ENCODE results near the gene LDLRAD4. TPM values are rescaled to one million over a fixed set of nuclear protein-coding genes. Genes with fewer than 3 reads are reported as not detected.

The LDLRAD4 gene
- total RNA-seq (2021) = 1.2 and 1.7 TPM in 2 replicates
- percentile 20 among the genes with signal in this experiment for Bru-seq, nascent RNA
- percentile 22 among the genes with signal in this experiment for BruChase-seq, experiment 1, labeled RNA remaining after a 2-hour chase
- BruChase-seq, experiment 2, labeled RNA remaining after a 6-hour chase = percentile 14 among the genes with signal in this experiment
- long read RNA-seq, partial matches to known transcripts = 0 of 1 reads
- long read RNA-seq, other reads (novel, unspliced or antisense) = 1 of 1 reads

GRCh38 chr18:13218368-13218991, at the start of gene LDLRAD4:
Gene LDLRAD4, plus strand, starts transcription at chr18:13218760.
- no peak within 1 kb of the TSS for H2AFZ ChIP-seq
- ChIA-PET POLR2A (ENCODE audit: unreplicated experiment) (no interaction called here), CTCF (no interaction called here)
- H3K9me2 ChIP-seq (ENCODE audit: insufficient read depth) = no peaks in the 10 kb centered on the region
- no peaks in the 10 kb centered on the region for H3K9me3 ChIP-seq (ENCODE audit: insufficient read depth, low read depth)
- no peak for DNase-seq
- no TSS peak for BruUV-seq (replicated peaks)
- H3K4me2 ChIP-seq = no peak within 1 kb of the TSS
- peaks cover 65% of the 10 kb centered on the region for H3K27me3 ChIP-seq (ENCODE audit: insufficient read depth, low read depth)
- no peak within 1 kb of the TSS for H3K4me3 ChIP-seq
- intact Hi-C loops (cut with micrococcal nuclease; ENCODE audit: unreplicated experiment) = no loop called here
- H4K20me1 ChIP-seq (ENCODE audit: insufficient read depth) = no peaks in the 10 kb centered on the region
- no peak within 1 kb of the TSS for H3K27ac ChIP-seq
- no peak for TF ChIP-seq EZH2 (IDR thresholded peaks at IDR 0.05; ENCODE audit: low read depth)
- no peak for TF ChIP-seq CTCF (conservative IDR thresholded peaks at IDR 0.05)
- H3K79me2 ChIP-seq (ENCODE audit: low read depth) = no peaks in the 10 kb centered on the region
- H3K36me3 ChIP-seq (ENCODE audit: low read depth) = no peaks in the 10 kb centered on the region
- H3F3A ChIP-seq (ENCODE audit: insufficient read depth, low read depth) = no peaks in the 10 kb centered on the region
- H3K4me1 ChIP-seq (replicated peaks; ENCODE audit: insufficient read depth) = no peaks in the 10 kb centered on the region

- Histone ChIP-seq H3K36me3 (ENCODE audit: low read depth) (no peaks in the 10 kb centered on the region), H4K20me1 (ENCODE audit: insufficient read depth) (no peaks in the 10 kb centered on the region), H3F3A (ENCODE audit: insufficient read depth, low read depth) (no peaks in the 10 kb centered on the region), H3K4me2 (no peak overlapping the region), H2AFZ (no peak overlapping the region), H3K4me3 (no peak overlapping the region), H3K27ac (no peak overlapping the region), H3K27me3 (ENCODE audit: insufficient read depth, low read depth) (peaks cover 22% of the 10 kb centered on the region), H3K9me2 (ENCODE audit: insufficient read depth) (no peaks in the 10 kb centered on the region), H3K79me2 (ENCODE audit: low read depth) (no peaks in the 10 kb centered on the region), H3K9me3 (ENCODE audit: insufficient read depth, low read depth) (no peaks in the 10 kb centered on the region), H3K4me1 (replicated peaks; ENCODE audit: insufficient read depth) (no peaks in the 10 kb centered on the region)
- DNase-seq = no peak
- no peak for TF ChIP-seq EZH2 (IDR thresholded peaks at IDR 0.05; ENCODE audit: low read depth)
- POLR2A ChIA-PET (ENCODE audit: unreplicated experiment) = no interaction called here
- CTCF ChIA-PET = interaction anchor here (0.5 kb wide), 1 partner anchor 14 kb away, joined by 3 read pairs; no protein-coding TSS in a partner anchor
- intact Hi-C loops (cut with micrococcal nuclease; ENCODE audit: unreplicated experiment) = no loop called here
- BruUV-seq (replicated peaks) = no TSS peak
Measured at GRCh38 chr18:13173578-13174145, 44.9 kb upstream of the LDLRAD4 start.

- intact Hi-C loops (cut with micrococcal nuclease; ENCODE audit: unreplicated experiment) = no loop called here
- H2AFZ ChIP-seq = no peak overlapping the region
- H3K27me3 ChIP-seq (ENCODE audit: insufficient read depth, low read depth) = peaks cover 24% of the 10 kb centered on the region
- no peak overlapping the region for H3K4me2 ChIP-seq
- TF ChIP-seq EZH2 (IDR thresholded peaks at IDR 0.05; ENCODE audit: low read depth) = no peak
- TF ChIP-seq CTCF (conservative IDR thresholded peaks at IDR 0.05) = no peak
- POLR2A ChIA-PET (ENCODE audit: unreplicated experiment) = no interaction called here
- H3K4me3 ChIP-seq = no peak overlapping the region
- H3K79me2 ChIP-seq (ENCODE audit: low read depth) = no peaks in the 10 kb centered on the region
- no peak overlapping the region for H3K27ac ChIP-seq
- BruUV-seq (replicated peaks) = no TSS peak
- no peaks in the 10 kb centered on the region for H3F3A ChIP-seq (ENCODE audit: insufficient read depth, low read depth)
- H3K9me2 ChIP-seq (ENCODE audit: insufficient read depth) = no peaks in the 10 kb centered on the region
- no peak for DNase-seq
- no peaks in the 10 kb centered on the region for H4K20me1 ChIP-seq (ENCODE audit: insufficient read depth)
- no peaks in the 10 kb centered on the region for H3K9me3 ChIP-seq (ENCODE audit: insufficient read depth, low read depth)
- H3K4me1 ChIP-seq (replicated peaks; ENCODE audit: insufficient read depth) = no peaks in the 10 kb centered on the region
- no peaks in the 10 kb centered on the region for H3K36me3 ChIP-seq (ENCODE audit: low read depth)
- CTCF ChIA-PET = no interaction called here
Measured at GRCh38 chr18:13175266-13175665, 43.3 kb upstream of the LDLRAD4 start.

Data from PC-9 (cell line).